A375 (cell line): ENCODE measurements around the gene HDHD3. TPM values are rescaled to one million over a fixed set of nuclear protein-coding genes. Genes with fewer than 3 reads are reported as not detected.

Experiments
- total RNA-seq: library from RNA; depleted of rRNA; stranded (reverse); fragments of >200 nt; shearing (Covaris generic); gene quantifications from 2 replicates; pipeline ENCODE4 v1.2.3, GENCODE V29; 2014; rRNA removed

The HDHD3 gene, protein sequence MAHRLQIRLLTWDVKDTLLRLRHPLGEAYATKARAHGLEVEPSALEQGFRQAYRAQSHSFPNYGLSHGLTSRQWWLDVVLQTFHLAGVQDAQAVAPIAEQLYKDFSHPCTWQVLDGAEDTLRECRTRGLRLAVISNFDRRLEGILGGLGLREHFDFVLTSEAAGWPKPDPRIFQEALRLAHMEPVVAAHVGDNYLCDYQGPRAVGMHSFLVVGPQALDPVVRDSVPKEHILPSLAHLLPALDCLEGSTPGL
- total RNA-seq = 7.3 and 9.9 TPM in 2 replicates

DNA sequence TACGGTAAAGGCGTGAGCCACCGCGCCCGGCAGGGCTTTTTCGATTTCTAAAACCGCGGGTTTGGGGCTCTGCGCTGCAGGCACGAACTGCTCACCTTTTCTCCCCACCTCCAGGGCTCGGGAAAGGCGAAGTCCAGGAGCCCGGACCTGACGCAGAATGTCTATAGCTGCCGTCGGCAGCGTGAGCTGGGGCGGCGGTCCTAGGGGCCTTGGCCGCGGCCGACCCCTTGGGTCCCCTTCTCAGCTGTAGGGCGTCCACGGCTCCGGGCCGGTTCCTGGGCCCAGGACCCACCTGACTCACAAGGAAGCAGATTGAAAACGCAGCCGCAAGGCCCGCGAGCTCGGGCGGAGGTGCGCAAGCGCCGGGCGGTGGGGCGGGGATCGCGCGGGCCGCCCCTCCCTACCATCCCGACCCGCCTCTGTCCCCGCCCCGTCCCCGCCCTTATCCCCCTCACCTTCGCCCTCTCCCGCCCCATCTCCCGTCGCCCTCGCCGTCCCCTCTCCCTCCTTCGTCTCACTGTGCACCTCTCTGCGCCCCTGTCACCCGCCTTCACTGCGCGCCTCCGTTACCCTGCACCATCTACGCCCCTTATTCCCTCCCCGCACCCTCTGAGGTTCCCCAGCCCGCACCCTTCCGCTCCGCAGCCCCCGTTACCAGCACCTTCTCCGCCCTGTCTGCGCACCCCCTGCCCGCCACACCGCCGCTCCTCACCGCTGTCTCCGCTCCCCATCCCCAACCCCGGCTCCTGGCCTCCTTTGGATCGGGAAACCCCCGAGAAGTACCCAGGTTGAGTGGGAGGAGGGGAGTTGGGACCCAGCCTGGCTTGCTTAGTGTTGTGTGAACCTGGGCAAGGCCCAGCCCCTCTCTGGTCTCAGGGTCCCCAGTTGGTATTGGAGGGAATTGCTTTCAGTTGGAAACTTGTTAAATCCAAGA lies at the start of gene HDHD3:
Gene HDHD3 (minus strand): TSS at position 353 of the 934 bp plus-strand sequence. CDS start 2,632 bp downstream, outside the sequence.

DNA sequence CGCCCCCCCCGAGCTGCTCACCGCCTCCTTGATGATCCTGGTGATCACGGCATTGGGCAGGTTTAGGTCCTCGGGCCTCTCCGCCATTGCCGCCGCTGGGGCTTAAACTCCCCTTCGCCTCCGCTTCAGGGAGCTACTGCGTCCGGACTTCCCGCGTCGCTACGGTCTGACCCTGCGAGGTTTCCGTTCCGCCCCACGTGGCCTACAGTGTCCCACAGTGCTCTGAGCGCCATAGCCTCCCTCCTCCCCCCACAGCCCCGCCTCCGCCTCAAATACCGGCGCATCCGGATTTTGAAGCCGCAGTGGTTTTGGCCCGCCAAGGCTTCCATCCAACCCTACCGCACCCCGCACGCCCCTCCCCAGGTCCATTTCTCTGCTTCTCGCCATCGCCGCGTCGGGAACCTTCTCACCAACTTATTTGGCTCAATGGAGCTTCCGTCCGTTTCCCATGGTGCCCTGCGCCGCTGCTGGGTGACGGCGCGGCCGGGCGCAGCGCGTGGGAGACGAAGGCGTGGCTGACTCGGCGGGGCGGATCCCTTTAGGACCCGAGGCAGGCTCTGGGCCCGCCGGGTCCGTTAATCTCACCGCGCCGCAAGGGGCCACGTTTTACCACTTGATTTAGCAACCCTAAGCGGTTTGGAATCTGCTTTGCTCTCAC lies 33.5 kb upstream of the HDHD3 start, which contains the start of the genes C9orf43 and POLE3:
Gene C9orf43 (plus strand): TSS at position 541 of the 658 bp plus-strand sequence. CDS start 2,747 bp downstream, outside the sequence.
Gene POLE3 (minus strand): TSS at position 469 of the 658 bp plus-strand sequence. CDS start 382 bp downstream, at position 87.

DNA sequence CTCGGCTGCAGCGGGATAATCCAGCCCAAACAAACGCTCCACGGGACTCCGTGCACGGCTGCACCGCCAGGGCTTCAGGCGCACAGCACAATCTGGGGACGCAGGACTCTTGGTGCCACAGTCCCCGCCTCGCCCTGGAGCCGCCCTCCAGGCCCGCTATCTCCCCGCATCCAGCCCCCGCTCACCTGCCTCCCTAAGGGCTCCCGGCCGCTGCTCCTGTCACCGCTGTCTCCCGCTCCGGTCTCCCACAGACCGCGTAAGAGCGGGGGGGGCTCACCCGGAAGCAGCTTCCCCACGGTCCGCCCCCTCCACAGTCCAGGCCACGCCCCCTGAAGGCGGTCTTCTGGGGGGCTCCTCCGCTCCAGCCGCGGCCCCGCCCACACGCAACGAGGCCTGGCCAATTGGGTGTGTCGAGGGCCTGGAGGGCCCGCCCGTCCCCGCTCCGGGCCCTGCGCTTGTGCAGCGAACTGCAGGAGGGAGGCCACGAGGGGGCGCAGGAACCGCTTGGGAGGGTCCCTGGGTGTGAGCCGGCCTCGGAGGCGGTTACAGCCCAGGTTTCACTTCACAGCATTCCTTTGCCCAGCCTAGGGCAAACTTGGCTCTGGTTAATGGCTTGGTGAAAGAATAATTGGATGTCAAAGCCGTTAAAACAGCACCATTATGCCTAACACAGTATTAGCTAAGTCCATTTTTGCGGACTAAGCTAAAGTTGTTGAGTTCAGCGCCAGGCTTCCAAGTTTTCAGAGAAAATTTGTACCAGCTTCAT lies 24.4 kb upstream of the HDHD3 start, which contains the start of gene ALAD:
Gene ALAD (minus strand): TSS at position 258 of the 766 bp plus-strand sequence. CDS start 7,725 bp downstream, outside the sequence.

DNA sequence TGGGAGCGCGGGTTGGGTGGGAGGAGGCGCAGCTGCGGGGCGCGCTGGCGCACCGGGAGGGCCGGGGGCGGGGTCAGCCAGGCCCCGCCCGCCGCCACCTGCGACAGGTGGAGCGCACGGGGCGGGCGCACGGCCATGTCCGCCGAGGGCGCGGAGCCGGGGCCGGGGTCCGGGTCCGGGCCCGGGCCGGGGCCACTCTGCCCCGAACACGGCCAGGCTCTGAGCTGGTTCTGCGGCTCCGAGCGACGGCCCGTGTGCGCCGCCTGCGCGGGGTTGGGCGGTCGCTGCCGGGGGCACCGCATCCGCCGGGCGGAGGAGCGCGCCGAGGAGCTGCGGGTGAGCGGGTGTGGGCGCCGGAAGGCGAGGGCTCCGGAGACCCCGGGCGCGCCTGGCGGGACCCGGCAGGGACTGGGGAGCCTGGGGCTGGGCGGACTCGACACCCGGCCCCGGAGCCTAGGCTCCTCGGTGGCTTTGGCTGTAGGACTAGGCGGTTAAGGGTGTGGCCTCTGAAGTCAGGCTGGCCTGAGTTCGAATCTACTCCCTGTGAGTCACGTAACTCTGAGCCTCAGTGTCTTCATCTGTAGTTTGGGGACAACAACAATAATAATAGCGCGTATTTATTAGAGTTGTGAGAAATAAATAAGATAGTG lies 27.2 kb downstream of the HDHD3 start, which contains the start of gene BSPRY:
Gene BSPRY (plus strand): TSS at position 97 of the 650 bp plus-strand sequence. CDS start 39 bp downstream, at position 136.

DNA sequence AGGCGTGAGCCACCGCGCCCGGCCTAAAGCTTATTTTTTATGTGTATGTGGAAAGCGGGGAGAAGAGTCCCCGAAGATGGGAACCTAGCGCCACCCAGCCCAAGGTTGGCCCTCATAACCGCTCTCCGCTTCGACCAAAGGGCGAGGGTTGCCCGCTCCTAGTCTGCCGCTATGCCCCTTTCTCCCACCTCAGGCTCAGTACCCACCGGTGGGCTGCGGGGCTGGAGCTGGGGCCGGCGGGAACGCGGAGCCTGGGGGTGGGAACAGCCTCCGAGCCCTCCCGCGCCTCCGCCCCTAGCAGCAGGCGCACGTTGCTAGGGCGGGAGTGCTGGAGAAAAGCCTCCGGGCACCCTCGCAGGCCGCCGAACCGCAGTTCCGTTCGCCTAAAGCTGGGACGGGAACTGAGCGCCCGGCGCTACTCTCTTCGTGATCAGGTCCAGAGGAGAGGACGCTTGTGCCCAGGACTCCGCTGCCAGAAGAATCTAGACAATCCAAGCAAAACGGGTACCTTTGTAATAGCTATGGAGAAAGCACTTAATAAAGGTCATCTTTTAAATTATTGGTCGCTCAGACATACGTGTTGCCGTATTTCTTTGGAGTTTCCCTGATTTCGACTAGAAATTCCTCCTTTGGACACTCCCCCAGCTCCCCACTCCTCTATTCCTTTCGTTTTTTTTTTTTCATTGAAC lies 36.6 kb downstream of the HDHD3 start, which contains the start of gene WDR31:
Gene WDR31 (minus strand): TSS at position 265 of the 689 bp plus-strand sequence. CDS start 8,253 bp downstream, outside the sequence.

Other genes with a start within 250 kb of the HDHD3 start
- 2.1 and 2.3 TPM in 2 replicates for gene SLC31A2, start 226.0 kb downstream of the HDHD3 start, total RNA-seq
- 16.3 and 19.4 TPM in 2 replicates for gene FKBP15, start 155.7 kb downstream of the HDHD3 start, total RNA-seq
- gene SLC31A1, start 155.4 kb downstream of the HDHD3 start, total RNA-seq = 20.7 and 25.4 TPM in 2 replicates
- gene CDC26, start 101.4 kb downstream of the HDHD3 start, total RNA-seq = 40.4 and 53.9 TPM in 2 replicates
- 54.8 and 67.0 TPM in 2 replicates for gene PRPF4, start 101.3 kb downstream of the HDHD3 start, total RNA-seq
- not detected in 2 replicates for gene RNF183, start 73.6 kb downstream of the HDHD3 start, total RNA-seq
- 1.2 and 1.3 TPM in 2 replicates for gene WDR31, start 36.7 kb downstream of the HDHD3 start, total RNA-seq
- not detected in 2 replicates for gene BSPRY, start 27.4 kb downstream of the HDHD3 start, total RNA-seq
- gene ALAD, start 24.3 kb upstream of the HDHD3 start, total RNA-seq = 14.2 and 16.2 TPM in 2 replicates
- gene POLE3, start 33.7 kb upstream of the HDHD3 start, total RNA-seq = 70.6 and 80.4 TPM in 2 replicates
- 0.42 and 0.45 TPM in 2 replicates for gene C9orf43, start 33.8 kb upstream of the HDHD3 start, total RNA-seq
- 51.3 and 57.2 TPM in 2 replicates for gene RGS3, start 86.7 kb upstream of the HDHD3 start, total RNA-seq